OCI-M2 (cell line): ENCODE results near the gene CABLES1.
"Not testable (repeated sequence)": the region's sequence is repeated elsewhere in the genome, so short reads cannot be mapped to it uniquely, and the experiment has no call there.

Experiments used
- DNase-seq: peaks from one replicate; lab custom pipeline; 2025; ENCODE audit not compliant: unreplicated experiment; lab: John Stamatoyannopoulos, UW

The CABLES1 gene

GRCh38 chr18:23260926-23261590 lies 125.8 kb downstream of the CABLES1 start:
- DNase-seq = no peak

GRCh38 chr18:23263551-23264235 lies 128.4 kb downstream of the CABLES1 start:
- DNase-seq = no peak

GRCh38 chr18:23265682-23266399 lies 130.6 kb downstream of the CABLES1 start:
- DNase-seq = peak; percentile 40

GRCh38 chr18:23266717-23267446 lies 131.6 kb downstream of the CABLES1 start:
- no peak for DNase-seq

GRCh38 chr18:23267447-23267776 lies 132.1 kb downstream of the CABLES1 start:
- no peak for DNase-seq

GRCh38 chr18:23268641-23269040 lies 133.4 kb downstream of the CABLES1 start:
- DNase-seq = no peak

GRCh38 chr18:23269068-23269467 lies 133.8 kb downstream of the CABLES1 start:
- DNase-seq = not testable (repeated sequence)

- no peak for DNase-seq
These were observed 134.6 kb downstream of the CABLES1 start for GRCh38 chr18:23269928-23270327.

GRCh38 chr18:23270986-23271680 lies 135.8 kb downstream of the CABLES1 start:
- no peak for DNase-seq

GRCh38 chr18:23272498-23273232 lies 137.4 kb downstream of the CABLES1 start:
- no peak for DNase-seq

GRCh38 chr18:23273443-23273966 lies 138.2 kb downstream of the CABLES1 start:
- no peak for DNase-seq

GRCh38 chr18:23274638-23275482 lies 139.6 kb downstream of the CABLES1 start:
- no peak for DNase-seq

GRCh38 chr18:23276451-23276850 lies 141.2 kb downstream of the CABLES1 start:
- no peak for DNase-seq

GRCh38 chr18:23277399-23277798 lies 142.1 kb downstream of the CABLES1 start:
- no peak for DNase-seq

GRCh38 chr18:23279931-23280330 lies 144.6 kb downstream of the CABLES1 start:
- no peak for DNase-seq

GRCh38 chr18:23280844-23281243 lies 145.6 kb downstream of the CABLES1 start:
- no peak for DNase-seq

GRCh38 chr18:23281626-23282436 lies 146.5 kb downstream of the CABLES1 start:
- no peak for DNase-seq

- DNase-seq = no peak
These were observed 147.1 kb downstream of the CABLES1 start for GRCh38 chr18:23282437-23282781.
